GM18873 (cell line): ENCODE measurements around the gene GALNT18.

Source experiments
- ATAC-seq: cut with Tn5 transposase; IDR thresholded peaks from one replicate; pipeline ENCODE4 v1.9.1; 2021; ENCODE audit warnings: mild to moderate bottlenecking, moderate library complexity, moderate number of reproducible peaks; ENCODE audit not compliant: unreplicated experiment, low FRiP score

The GALNT18 gene

DNA sequence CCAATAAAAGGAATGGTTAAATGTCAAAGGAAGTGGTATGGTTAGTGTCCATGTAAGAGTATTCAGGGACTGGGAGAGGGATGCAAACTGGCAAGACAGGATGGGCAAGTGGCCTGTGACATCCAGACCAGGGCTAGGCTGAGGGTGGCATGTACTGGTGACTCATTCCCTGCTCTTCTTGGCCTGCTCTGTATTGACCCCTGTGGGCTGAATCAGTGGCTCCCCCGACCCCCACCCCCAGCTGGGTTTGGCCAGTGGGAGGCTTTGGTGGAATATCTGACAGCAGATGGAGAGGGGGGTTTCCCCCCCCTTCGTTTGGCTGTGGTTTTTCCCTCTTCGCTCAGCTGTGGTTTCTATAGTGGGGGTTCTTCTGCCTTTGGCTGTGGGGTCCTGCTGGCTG lies 356.5 kb downstream of the GALNT18 start:
- no peak for ATAC-seq

DNA sequence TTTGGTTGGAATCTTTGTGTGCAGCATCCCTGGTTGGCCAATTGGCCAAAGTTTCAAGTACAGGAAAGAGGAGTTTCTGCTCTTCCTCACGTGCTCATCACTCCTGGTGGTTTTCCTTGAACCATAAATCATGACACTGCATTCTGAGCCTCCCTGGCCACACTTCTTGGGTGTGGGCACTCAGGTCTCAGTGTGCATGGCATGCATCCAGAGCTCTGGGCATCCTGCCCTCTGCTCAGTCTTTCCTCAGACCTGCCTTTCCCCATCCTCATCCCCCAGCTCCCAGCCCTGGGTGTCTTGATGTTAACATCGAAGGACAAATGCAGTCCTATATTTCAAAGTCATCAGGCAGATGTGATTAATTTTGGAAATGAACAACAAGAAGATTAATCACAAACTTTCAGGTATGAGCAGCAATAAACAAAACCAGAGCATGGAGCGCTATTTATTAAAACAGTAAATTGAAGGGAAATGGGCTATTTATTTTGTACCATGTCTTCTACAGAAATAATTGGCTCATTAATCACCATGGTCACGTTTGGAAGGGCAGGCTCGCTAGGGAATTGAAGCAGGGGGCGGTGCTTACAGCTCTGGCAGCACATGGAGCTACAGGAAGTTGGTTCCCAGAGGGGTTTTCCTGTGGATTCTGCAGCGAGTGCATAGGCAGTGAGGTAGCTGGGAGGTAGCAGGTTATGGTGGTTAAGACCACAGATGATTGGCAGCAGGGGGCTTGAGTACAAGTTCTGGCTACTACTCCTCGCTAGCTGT lies 358.4 kb downstream of the GALNT18 start:
- ATAC-seq = no peak

DNA sequence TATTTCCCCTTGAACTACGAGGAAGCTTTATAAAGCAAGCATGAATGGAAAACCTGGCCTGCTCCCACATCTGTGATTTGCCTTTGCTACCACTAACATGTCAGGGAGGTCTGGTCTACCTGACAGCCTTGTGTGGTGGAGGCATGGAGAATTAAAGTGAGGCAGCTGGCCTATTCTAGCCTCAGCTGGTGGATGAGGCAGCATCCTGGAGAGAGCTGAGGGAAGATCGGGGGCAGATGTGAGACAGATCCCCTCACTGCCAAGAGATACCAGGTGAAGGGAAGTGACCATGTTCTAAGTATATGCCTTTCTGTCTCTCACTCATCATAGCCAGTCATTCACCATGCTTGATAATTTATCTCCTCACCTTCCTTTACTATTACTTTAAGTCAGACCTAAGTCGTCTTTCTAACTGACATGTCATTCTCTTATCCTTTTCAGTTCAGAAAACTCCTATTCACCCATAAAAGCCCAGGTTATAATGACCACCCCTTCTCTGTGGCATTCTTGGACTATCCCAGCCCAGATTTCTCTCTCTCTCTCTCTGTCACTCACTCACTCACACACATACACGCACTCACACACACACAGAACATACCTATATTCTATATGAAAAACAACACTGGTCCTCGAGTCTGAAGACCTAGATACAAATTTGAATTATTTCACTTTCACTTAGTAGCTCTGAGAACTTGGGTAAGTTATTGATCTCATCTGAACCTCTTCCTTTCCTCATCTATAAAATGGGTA lies 359.5 kb downstream of the GALNT18 start:
- ATAC-seq = no peak

DNA sequence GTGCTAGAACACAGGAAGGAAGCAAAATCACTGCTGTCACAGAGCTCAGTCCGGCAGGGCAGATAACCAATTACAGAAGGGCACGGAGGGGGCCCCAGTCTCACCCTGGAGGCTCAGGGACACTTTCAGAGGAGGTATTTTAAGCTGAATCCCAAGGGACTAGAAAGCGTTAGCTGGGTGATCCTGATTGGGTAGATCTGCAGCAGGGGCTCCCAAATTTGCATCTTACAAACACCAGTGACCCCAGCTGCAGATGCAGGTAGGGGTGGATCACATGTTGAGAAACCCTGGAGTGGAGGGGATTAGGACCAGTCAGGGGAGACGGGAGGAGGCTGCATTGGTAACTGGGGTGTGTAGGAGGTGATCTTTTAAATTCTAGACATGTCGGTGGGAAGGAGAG lies 360.2 kb downstream of the GALNT18 start:
- no peak for ATAC-seq

DNA sequence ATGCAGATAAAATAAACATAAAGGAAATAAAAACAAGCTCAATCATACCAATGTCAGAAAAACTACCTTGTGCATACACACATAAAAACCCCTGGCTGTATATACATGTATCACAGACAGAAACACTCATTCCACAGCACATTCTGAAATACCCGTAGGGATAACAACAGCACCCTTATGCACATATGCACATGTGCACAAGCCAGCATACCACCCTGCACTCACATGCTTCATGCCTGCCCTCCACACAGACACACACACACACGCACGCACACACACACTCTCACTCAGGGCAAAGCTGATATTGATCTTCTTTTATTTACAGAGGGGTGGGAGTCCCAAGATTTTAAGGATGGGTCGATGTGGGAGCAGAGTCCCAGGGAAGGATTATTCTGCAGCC lies 360.9 kb downstream of the GALNT18 start:
- no peak for ATAC-seq

DNA sequence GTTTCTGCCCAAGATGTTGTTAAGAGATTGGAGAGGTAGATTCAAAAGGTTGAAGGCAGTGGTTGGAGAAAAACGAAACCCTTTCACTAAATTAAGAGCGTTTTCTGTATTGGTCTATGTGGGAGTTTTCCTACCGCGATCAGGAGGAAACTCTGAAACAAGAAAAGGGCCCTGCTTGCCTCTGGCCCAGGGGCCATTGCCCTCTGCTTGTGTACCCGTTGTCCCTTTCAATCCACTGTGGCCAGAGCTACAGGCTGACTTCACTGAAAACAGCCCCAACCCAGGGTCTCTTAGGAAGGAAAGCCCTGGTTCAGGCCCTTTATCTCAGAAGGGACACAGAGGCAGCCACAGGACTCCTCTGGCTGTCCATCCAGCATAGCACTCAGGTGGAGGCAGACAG lies 367.8 kb downstream of the GALNT18 start:
- ATAC-seq = no peak

DNA sequence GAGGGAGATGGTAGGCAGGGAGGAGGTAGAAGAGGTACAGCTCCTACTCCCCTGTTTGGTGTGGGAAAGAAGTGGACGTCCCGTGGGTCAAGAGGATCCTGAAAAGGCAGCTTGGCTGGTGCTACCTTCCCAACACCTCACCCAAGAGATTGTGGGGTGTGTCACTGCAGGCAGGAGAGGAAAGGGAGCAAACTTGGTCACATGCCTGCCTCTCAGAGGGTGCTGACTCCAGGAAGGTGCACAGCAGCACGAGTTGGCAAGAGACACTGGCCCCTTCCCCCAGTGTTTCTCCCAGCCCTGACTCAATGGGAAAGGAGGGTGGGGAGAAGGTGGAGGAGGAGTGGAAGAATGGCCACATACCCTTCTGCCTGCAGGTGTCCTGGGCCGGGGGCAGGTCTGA lies 368.3 kb downstream of the GALNT18 start:
- ATAC-seq = no peak

DNA sequence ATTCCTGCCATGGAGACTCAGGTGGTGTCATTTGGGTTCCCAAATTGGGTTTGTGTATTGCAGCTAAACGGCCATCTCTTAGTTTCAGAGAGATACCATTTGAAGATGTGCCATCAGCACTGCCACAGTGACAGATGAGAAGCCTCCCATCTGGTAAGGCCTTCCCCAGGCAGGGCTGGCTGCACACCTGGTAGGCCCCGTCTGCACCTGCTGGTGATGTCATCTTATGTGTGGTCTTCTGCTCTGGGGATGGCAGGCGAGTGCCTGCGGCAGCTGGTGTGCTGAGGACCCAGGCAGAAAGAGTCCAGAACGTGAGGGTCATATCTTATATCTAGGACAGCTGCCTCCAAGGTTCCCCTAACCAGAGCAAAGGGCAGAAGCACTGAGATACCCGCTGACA lies 369.4 kb downstream of the GALNT18 start:
- no peak for ATAC-seq

DNA sequence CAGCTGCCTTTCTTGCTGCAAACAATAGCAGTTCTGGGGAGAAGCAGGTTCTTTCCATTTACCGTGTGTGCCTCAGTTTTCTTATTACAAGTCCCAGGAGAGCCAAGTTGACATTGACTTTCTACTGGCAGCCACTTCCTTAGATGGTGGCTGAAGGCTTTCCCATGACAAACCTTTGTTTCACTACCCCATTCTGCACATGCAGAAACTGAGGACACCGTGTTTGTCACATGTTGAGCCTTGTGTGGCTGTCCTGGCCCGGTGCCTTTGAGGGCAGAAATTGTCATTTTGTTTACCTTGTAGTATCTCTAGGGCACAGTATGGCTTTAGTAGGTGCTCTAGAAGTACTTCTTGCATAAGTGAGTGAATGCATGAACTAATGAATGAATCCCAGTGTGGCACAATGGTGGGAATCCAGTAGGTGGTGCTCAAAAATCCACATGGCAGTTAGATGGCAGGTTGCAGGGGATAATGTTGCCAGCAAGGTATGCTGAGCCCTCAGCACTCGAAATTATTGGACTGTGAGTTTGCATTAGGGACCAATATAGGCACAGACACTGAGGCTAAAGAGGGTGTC lies 370.3 kb downstream of the GALNT18 start:
- ATAC-seq = no peak

DNA sequence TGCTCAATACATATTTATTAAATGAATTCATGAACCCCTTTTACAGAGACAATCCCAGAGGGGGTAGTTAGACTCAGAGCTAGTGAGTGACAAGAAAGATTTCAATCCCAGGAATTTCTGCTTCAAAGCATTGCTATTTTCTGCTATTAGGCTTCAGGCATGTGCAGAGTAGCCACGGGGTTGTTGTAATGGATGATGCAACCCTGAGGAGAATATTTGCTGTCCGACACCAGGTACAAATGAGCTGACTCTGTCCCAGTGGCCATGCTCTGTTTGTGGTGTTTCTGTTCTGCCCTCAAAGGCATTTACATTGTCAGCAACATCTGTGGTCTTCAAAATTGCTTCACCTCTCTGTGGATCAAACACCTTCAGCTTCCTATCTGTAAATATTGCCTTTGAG lies 371.3 kb downstream of the GALNT18 start:
- ATAC-seq = no peak

DNA sequence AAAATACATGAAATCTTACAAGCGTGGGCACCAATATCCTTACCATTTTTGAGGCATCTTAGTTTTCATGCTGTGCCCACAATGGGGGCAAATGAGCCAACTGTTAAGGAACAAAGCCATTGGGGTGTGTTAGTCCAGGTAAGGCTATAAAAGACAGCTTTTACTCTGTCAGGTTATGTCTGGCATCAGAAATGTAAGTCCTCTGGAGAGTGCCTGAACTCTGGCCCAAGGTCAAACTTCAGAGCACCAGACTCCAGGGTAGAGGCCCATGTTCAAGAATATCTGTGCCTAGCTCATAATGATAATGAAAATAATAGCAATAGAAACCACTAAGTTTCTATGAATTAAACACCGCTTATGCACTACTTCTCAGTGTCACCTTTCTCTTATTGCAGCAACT lies 374.2 kb downstream of the GALNT18 start:
- ATAC-seq = no peak

DNA sequence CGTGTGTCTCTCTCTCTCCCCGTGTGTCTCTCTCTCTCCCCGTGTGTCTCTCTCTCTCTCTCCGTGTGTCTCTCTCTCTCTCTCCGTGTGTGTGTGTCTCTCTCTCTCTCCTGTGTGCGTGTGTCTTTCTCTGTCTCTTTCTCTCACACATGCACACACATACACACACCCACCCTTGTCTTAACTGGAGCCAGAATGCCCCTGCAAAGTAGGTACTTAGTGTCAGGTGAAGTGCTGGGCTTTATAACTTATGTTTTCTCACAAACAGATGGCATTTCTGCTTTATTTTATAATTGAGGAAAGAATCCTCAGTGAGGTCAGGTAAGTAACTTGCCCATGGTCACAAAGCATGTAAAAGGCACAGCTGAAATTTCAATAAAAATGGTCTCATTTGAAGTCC lies 374.7 kb downstream of the GALNT18 start:
- ATAC-seq = no peak

DNA sequence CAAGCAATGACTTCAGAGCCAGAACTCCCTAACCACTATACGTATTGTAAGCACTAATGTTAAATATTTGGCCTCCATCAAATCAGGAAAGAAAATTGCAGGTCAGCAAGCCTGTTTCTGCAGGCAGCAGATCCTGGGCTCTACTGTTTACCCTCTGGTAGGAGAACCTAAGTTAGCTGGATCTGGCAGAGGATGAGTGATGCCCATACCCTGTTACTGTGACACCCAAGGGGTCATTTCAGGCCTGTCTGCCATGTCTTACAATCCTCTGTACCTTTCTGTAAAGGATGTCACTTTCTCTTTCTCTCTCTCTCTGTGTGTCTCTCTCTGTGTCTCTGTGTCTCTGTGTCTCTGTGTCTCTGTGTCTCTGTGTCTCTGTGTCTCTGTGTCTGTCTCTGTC lies 375.6 kb downstream of the GALNT18 start:
- ATAC-seq = no peak

DNA sequence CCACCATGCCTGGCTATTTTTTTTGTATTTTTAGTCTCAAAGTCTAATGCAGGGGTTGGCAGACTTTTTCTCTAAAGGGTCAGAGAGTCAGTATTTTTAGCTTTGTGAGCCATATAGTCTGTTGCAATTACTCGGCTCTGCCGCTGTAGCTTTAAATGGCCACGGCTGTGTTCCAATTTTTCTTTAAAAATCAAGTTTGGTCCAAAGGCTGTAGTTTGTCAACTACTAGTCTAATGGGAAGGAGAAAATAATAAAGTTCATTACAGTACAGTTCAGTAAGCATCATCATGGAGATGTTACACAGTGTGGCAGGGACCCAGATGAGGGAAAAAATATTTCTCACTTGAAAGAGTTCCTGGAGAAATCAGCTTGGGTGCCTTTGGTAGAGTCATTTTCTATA lies 376.4 kb downstream of the GALNT18 start:
- no peak for ATAC-seq

DNA sequence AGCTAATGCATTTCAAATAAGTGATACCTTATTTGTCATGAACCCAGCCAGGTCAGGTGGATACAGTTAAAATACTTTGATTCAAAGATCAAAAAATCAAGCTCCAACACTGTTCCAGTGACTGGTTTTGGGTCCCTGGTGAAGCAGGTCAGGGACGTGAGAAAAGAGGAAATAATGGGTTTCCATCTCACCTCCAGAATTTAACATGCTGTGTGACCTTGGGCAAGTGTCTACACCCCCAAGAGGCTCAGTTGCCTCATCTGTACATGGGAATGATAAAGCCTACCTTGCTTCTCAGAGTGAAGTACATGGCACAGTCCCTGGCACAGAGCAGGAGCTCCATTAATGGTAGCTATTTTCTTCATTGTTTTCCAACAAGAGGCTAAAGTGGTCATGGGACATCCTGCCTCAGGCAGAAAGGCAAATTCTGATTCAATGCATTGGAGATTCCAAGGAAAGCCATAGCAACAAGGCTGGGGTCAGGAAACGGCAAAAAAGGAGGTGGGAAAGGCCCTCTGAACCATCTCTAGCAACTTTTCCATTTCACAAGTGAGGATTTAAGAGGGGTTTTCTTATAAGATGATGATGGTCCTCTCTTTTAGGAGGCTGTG lies 377.2 kb downstream of the GALNT18 start:
- ATAC-seq = no peak

DNA sequence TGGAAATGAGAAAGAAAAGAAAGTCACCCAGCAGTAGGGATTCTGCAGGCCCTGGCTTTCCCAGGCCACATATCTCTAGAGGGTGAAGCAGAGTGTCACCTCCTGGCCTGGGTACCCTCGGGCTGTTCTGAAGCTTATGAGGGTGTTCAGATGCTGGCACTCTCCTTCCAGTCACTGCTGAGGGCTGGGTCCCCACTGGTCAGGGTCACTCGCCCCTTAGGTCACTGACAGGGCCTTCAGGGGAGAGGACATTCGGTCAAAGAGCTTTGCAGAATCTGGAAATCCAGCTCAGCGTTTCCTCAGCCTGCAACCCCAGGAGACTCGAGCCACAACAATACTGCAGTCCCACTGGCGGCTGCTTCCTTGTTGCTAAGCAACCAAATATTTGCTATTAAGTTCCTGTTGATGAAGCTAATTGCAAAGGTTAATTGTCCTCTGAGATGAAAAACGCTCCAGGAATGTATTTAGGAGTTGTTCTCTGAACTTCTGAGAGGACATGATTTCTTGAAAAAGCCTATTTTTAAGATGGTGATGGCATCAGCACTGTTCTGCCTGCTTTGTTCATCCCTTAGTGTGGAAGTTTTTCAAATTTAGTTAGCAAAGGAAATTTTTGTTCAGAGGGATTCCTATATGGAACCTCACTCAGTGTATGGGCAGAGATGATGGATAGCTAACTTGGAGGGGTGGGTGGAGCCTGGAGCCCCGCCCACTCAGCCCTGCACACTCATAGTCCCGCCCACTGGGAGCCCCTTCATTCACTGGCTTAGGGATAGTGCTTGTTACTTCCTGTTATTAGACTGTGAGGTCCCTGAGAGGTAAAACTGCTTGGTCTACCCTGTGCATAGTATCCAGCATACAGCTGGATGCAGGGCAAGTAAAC lies 378.0 kb downstream of the GALNT18 start:
- no peak for ATAC-seq

DNA sequence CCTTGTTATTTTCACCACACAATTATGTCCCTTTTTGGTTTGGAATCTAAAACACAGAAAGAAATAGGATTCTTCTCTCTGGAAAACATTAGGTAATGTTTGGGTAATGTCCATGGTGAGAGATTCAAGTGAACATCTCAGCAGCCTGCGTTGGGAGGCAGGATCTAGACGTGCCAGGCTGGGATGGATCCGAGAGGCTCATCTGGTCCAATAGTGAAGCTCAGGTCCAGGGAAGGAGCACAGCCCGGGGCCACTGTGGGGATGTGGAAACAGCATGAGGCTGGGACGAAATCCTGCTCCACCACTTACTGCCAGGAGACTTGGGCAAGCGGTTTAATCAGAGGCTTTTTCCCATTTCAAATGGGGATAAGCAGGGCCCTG lies 378.6 kb downstream of the GALNT18 start:
- no peak for ATAC-seq

DNA sequence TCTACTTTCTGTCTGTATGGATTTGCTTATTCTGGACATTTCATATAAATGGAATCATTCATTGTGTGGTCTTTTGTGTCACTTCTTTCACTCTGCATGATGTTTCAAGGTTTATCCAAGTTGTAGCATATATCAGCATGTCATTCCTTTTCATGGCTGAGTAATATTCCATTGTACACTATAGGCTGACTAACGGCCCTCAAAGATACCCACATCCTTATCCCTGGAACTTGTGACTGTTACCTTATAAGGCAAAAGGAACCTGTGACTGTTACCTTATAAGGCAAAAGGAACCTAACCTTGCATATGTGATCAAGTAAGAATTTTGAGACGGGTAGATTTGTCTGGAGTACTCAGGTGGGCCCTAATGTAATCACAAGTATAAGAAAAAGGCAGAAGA lies 380.5 kb downstream of the GALNT18 start:
- no peak for ATAC-seq

DNA sequence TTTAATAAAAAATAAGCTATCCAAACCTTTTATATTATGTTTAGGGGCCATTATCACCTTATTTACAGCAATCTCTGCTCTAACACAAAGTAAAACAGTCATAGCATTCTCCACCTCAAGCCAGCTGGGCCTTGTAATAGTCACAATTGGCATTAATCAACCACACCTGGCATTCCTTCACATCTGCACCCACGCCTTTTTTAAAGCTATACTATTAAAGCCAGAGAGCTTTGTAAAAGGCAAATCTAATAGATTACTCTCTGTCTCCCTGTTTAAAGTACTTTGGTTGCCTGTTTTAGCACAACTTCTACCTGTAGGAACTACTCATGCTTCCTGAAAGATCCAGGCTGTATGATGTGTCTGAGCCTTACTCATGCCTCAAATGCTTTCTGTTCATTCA lies 381.8 kb downstream of the GALNT18 start:
- no peak for ATAC-seq

DNA sequence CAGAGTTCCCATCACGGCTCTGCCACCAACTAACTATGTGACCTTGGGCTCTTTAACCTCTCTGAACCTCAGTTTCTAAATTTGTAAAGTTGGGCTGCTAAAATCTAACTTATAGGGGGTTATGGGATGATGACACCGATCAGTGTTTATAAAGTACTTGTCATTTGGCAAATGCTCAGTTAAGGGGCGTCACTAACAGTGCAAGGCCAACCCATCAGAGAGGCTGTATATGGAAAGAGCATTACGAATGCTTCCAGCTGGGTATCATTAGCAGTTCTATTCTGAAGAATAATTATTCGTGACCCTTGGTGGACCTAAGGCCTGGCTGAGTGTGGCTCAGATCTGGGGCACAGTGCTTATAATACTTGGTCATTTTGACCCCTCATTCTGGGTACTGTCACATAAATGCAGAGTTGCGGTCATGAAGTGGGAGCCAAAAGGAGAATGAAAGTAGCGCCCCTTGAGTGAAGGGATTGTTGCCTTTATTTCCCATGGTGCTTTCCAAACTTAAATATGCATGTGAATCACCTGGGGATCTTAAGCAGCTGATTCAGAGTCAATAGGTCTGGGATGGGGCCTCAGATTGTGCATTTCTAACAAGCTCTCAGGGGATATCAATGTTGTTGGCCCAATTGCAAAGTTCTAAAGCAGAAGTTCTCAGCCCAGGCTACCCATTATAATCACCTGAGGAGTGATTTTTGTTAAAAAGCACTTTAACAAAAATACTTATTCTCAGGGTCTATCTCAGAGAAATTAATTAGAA lies 384.6 kb downstream of the GALNT18 start:
- no peak for ATAC-seq
